Stimulated activated CD8-positive, alpha-beta memory T cell treated with anti-CD3 and anti-CD28 coated beads, Interleukin-4, amount 100 ng/mL, for 24 hours (primary cell): ENCODE measurements around the gene MARCHF3.
"Not testable (repeated sequence)": the region's sequence is repeated elsewhere in the genome, so short reads cannot be mapped to it uniquely, and the experiment has no call there.

Experiments
- DNase-seq: peaks from one replicate; pipeline ENCODE4 v3.0.0-alpha.2; 2020; ENCODE audit warnings: low read depth

MARCHF3 gene

DNA sequence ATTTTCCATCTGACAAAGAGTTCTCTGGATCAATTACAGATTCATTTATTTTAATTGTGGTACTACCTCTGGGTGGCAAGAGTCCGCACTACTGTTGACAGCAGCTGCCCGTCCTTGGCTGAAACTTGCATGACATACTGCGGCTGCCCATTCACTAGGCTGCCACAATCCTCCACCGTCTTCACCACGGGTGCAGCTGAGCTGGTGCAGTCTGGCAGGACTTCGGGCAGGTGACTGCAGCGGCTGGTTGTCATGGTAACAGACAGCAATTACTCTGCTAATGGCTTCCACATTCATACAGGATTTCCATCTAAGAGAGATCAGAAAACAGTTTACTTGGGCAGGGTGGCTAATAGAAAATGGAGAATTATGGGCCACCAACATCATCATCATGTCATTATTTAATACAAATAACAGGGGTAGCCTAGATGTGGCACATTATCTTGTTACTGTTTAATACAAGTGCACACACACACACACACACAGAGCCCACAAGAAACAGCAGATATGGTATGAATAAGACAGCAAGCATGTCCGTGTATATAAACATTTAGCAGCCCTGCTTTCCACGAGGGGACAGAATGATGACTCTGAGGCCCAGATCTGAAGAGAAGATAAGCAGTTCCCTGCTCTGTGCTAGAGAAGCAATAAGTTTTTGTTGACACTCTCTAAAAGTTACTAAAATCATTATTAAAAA lies 112.3 kb downstream of the MARCHF3 start:
- DNase-seq = no peak

DNA sequence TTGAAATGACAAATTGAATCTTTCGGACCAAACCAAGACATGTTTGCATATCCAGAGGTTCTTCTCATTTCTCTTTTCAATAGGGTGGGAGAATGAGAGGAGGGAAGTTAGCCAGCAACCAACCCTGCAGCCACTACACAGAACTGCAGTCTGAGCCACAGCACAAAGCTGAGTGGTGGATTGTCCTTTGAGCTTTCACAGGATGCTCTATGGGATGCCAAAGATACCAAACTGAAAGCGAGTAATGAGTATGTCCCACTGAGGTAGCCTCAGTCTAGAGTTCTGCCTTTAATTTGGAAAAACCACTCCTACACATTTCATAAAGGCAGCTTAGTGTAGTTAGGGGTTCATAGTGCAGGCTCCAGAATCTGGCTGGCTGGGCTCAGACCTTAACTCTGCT lies 114.9 kb downstream of the MARCHF3 start:
- no peak for DNase-seq

DNA sequence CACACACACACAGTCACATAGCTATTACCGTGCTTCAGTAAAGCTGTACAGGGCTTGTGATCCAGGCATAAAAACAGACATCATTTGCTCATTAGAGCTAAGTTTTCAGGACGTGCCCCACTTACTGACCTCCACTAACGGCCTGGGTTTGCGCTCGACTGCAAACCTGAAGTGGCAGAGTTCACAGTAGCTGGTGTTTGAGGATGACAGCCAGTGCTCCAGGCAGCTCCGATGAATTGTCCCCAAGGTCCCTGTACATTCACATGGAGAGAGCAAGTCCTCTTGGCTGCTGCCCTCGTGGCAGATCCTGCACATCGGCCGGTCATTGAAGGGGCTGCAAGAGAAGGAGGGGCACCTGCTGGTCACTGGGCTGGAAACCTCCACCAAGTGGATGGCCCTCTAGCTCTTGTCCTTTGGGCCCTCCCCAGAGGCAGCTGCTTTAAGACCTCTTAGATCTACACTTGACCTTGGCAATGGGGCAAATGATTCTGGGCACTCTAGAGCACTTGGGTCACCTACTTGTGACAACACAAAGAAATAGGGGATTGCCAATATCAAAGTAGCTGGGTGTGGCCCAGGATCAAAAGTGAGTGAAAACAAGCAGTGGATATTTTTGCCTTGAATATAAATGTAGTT lies 115.4 kb downstream of the MARCHF3 start:
- no peak for DNase-seq

DNA sequence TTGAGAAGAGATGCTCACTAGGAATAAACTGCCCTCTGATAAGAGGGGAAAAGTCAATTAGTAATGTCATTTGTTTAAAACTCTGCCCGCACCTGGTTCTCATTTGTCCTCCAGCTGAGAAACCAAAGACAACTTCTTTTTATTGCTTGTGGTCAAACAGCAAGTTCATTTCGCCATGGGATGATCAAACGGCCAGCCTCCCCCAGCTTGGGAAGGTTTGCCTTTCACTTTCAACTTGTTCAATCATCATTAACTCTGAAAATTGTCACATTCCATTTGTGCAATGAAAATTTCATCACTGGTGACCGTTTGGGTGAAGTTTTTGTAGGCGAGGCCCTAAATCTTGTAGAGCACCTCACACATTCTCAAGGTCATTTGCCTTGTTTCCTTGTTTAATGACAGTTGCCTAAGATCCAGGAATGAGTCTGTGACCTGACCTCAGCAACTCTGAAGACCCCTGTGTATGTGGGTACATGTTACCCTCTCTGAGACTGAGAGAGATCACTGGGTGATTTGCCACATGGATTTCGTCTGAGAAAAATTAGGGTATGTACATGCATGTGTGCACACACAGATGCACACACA lies 117.7 kb downstream of the MARCHF3 start:
- DNase-seq = no peak

DNA sequence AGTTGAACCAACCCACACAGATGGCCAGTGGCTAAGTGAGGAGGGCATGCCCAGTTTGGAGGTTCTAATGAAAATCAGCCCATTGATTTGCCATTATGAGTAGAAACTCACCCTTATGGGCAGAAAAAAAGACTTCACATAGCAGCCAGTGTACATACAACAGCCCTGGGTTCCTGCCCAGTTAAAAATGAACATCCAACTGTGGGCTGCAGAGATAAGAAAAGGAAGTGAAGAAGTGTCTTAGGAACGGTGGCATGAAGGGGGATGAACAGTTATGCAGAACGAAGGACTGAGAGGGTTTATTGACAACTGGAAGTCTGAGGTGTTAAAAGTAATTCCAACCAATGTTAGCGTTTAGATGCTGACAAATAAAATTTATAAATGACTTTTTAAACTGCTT lies 118.4 kb downstream of the MARCHF3 start:
- DNase-seq = no peak

DNA sequence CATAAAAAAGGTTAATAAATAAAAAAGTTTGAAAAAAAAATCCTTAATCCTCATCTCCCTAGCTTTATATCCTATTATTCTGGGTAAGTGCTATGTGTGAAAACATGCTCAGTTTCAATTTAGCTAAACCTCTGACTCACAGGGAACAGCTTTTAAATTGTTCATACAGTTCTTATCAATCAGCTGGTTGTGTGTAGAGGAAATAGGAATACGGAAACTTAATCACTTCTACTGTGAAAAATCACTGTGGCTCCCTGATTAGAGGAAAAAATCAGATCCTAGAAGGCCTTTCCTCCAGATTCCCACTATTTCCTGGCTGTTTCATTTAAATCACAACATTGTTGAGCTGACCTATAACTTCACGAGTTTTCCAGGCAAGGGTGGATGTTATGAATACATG lies 120.5 kb downstream of the MARCHF3 start:
- DNase-seq = no peak

DNA sequence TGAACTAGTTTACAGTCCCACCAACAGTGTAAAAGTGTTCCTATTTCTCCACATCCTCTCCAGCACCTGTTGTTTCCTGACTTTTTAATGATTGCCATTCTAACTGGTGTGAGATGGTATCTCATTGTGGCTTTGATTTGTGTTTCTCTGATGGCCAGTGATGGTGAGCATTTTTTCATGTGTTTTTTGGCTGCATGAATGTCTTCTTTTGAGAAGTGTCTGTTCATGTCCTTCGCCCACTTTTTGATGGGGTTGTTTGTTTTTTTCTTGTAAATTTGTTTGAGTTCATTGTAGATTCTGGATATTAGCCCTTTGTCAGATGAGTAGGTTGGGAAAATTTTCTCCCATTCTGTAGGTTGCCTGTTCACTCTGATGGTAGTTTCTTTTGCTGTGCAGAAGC lies 126.0 kb downstream of the MARCHF3 start:
- not testable (repeated sequence) for DNase-seq

DNA sequence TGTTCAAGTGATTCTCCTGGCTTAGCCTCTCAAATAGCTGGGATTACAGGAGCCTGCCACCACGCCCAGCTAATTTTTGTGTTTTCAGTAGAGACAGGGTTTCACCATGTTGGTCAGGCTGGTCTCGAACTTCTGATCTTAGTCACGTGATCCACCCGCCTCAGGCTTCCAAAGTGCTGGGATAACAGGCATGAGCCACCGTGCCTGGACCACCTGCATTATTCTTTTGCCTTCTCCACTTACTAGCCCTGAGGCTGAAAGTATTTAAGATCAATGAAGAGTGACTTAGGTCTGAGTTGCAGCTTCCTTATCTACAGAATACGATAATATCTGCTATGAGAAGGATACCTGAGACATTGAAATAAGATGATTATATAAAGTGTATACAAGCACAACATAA lies 129.6 kb downstream of the MARCHF3 start:
- no peak for DNase-seq

DNA sequence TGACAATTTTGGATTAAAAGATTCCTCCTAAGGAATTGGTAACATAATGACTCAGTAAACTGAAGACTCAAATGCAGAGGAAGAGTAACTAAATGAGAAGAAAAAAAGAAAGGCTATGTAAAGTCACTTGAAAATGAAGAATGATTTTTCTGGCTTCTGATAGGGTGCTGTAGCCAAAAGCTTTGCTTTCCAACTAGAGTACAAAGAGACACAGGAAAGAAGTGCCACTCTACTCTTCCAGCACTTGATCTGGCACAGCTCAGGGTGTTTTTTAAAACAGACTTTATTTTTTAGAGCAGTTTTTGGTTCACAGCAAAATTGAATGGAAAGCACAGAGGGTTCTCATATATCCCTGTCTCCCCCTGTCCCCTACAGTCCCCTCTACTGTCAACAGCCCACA lies 130.9 kb downstream of the MARCHF3 start:
- no peak for DNase-seq

DNA sequence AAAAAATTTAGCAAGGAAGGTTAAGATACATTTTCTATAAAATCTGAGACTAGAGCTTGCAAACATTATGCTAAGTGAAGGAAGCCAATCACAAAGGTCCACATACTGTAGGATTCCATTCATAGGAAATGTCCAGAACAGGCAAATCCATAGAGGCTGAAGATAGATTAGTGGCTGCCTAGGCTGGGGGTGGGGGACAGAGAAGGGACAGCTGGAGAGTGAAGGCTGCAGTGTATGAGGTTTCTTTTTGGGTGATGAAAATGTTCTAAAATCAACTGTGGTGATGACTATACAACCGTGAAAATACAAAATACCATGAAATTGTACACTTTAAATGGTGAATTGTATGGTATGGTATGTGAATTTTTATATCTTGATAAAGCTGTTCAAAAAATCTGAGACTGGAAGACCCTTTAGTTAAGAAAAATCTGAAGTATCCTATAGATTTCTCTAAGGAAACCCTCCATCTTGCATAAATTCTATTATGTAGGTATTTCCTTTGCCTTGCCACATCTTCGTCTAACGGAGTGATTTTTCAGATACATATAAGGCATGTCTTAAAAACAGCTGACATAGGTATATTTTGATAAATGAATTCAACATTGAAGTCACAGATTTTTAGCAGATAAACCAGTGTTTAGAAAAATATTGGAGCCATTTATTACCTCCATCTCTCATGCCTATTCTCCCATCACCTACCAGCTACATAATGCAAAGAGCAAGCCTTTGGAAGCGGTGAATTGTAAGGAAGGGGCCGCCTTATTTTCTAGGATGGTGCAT lies 132.3 kb downstream of the MARCHF3 start:
- DNase-seq = no peak

DNA sequence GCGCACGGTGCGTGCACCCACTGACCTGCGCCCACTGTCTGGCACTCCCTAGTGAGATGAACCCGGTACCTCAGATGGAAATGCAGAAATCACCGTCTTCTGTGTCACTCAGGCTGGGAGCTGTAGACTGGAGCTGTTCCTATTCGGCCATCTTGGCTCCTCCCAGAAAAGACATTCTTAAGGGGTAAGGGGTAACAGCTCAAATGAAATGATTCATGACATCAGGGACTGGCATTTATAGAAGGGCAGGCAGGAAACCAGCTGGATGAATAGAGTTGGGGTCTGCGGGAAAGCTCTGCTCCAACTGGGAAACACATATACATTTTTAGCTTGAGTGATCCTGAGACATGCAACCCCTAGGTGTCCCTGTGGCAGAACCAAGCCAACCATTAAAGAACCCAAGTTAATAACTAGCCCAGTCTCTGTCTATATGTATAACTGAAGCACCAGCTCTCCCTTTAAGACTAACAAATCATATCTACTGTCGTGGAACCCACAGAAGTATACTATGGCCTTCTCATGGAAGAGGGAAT lies 134.1 kb downstream of the MARCHF3 start:
- DNase-seq = no peak

DNA sequence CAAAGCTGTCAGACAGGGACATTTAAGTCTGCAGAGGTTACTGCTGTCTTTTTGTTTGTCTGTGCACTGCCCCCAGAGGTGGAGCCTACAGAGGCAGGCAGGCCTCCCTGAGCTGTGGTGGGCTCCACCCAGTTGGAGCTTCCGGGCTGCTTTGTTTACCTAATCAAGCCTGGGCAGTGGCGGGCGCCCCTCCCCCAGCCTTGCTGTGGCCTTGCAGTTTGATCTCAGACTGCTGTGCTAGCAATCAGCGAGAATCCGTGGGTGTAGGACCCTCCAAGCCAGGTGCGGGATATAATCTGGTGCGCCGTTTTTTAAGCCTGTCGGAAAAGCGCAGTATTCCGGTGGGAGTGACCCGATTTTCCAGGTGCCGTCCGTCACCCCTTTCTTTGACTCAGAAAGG lies 134.6 kb downstream of the MARCHF3 start:
- DNase-seq = not testable (repeated sequence)

DNA sequence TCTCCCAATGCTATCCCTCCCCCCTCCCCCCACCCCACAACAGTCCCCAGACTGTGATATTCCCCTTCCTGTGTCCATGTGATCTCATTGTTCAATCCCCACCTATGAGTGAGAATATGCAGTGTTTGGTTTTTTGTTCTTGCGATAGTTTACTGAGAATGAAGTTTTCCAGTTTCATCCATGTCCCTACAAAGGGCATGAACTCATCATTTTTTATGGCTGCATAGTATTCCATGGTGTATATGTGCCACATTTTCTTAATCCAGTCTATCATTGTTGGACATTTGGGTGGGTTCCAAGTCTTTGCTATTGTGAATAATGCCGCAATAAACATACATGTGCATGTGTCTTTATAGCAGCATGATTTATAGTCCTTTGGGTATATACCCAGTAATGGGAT lies 139.9 kb downstream of the MARCHF3 start:
- not testable (repeated sequence) for DNase-seq

DNA sequence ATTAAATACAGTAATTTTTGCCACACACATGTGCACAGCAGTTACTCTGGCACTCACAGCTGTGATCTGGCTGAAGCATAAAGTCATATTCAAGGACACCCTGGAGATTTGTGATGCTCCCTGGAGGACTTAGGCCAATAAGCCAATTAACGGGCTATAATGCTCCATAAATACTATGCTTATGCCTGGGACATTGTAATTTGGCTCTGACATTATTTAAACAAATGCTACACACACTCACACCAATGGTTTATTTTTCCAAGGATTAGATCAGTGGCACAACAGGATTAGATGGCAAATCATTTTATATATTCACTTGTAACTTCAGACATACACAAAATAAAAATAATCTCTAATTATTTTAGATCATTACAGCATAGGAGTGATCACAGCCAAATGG lies 142.2 kb downstream of the MARCHF3 start:
- no peak for DNase-seq

DNA sequence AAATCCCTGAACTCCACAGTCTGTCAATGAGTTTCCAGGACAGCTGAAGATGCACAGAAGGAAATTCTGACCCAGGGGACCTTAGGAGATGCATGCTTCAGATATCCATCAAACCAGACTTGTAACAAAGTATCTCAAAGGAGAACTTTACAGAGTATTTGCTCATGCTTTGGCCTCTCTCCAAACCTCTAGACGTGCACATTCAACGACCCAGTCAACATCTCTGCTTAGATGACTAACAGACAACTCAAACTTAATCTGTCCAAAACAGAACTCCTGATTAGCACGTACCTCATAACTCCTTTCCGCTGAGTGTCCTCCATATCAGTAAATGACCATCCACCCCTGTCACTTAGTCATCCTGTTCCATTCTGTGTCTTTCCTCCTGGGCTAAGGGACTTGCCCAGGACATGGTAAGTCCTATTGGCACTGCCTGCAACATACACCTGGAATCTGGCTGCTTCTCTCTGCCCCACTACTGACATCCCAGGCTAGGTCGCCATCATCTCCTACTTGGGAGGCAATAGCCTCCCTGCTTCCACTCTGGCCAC lies 146.0 kb downstream of the MARCHF3 start:
- DNase-seq = no peak

DNA sequence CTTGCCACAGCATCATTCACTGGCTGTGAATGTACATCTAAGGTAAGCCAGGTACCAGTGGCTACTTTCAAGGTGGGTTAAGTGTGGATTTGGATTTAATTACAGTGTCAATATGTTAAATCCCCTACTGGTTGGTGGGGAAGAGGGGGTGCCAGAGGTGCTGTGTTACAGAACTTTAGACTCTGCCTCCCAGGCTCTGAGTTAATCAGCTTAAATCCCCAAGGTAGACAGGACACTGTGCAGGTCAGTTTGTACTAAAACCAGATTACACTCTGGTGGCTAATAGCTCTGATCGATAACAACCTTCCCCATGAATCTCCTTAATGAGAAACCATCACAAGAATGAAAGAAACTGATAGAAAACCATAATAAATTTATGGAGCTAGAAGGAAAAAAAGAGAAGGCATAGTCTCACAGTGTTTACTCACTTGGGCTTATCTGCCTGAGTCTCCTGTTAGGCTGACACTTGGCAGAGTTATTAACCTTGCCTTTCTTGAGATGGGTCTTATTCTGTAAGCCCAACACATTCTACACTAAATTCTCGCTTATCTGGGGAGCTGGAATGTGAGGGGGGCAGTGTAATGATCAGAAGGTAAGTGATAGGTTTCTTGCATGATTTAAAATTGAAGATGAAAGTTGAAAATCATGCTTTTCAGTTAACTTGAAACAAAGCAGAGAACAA lies 146.7 kb downstream of the MARCHF3 start:
- no peak for DNase-seq

DNA sequence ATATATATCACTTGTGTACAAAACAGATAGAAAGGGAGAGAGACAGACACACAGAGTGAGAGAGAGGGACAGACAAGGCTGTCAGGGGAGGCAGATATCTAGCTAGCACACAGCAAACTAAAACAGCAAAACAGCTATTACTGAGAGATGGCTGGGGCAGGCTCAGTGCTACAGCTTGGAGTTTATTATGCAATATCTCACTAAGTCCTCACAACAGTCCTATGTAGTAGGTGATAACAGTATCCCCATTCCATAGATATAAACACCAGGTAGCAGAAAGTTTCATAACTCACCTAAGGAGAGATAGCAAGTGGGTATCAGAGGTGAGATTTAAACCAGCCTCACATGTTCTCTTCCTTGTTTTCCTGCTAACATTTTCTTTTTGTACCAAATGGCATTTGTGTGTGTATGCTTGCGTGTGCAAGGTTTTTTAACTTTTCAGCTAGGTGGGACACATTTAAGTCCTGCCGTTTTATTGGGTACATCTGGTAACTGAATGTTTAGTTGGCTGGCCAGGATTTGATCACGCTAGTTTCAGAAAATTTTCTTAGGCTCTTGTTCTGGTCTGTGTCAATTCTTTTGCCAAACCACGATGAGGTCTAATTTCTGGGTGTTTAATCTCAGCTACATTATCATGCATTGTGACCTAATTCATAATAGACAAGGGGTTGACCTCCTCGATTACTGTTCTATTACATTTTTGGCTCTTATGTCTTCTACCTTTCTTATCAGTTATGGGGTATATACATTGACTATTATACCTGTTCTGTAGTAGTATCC lies 148.3 kb downstream of the MARCHF3 start:
- no peak for DNase-seq

DNA sequence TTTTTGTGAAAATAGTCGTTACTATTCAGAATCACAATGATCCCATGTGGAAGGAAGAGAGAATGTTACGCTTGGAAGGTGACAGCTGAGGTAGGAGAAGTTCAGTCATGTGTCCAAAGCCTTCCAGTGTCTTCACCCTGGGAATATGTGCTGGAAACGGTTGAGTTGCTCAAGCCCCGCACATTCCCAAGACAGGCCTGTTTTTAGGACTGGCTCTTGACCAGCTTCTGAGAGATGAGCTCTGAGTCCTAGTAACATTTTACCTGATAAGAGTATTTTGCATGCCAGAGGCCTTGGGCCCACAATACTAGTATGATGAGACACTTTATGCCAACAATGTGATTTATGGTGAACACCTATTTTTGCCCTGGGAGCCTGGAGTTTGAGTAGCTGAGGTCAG lies 151.7 kb downstream of the MARCHF3 start:
- no peak for DNase-seq

DNA sequence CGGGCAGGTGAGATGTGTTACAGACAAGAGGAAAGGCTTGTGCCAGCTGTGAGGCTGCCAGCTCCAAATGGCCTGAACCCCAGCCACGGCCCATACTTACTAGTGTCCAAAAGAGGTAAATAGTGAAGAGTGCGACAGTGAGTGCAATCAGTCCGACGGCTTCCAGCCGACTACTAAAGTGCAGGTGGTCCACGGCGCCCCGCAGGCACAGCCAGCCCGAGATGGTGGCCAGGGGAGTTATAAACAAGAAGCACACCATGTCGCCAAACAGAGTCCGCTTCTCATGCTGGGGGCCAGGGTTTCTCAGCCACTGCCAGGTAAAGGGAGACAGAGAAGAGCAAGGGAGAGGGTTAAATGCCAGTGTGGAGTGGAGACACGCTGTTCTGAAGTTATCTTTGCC lies 152.3 kb downstream of the MARCHF3 start:
- DNase-seq = no peak

DNA sequence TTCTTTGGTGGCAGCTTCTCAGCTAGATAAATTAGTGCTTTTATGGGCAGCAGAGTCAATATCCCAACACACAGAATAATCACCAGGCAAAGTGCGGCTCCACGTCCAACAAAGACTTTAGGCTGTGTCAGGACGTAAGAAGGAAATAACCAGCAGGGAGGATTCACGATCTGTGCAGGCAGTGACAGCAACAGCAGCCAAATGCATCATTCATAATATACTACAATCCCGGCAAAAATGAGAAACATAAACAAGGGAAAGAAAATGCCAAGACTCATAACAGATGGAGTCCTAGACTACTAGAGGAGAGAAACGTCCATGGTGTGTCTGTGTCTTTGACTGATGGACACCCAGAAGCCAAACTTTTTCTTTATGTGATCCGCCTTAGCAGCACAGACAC lies 152.8 kb downstream of the MARCHF3 start:
- no peak for DNase-seq

DNA sequence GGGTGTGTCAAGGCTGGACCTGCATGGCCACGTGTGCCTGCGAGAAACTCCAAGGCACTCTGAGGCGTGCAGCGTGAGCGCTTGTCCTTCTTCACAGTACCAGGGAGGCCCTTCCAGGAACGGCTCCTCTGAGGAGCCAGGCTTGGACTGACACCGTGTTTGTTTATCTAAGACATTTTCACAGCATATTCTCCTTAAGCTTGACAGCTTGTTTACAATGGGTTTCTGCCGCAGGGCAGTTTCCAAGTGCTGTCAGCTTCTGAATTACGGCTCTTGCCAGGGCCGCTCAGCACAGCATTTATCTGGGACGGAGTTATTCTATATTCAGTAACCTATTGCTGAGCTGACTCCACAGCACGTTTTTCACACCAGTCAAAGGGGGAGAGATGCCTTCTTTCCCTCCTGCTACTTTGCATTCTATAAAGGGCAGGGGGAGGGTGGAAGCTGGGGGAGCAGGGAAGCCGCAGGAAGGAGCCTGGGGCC lies 155.0 kb downstream of the MARCHF3 start:
- no peak for DNase-seq
